Memory B cell (primary cell): Measurements from ENCODE around the gene EYS.

Source experiments
- ATAC-seq: fragments of 150-1000 bp; cut with Tn5 transposase; 2 replicates; pipeline ENCODE4 v1.10.0; 2021; ENCODE audit warnings: low read depth, mild to moderate bottlenecking, moderate library complexity
- DNase-seq, 2 donors: peaks; one replicate each; pipeline ENCODE4 v3.0.0; 2022; ENCODE audit warnings: low spot score in 2 of 2
- H3K27ac Mint-ChIP-seq: one replicate; pipeline ENCODE4 v1.8.0; 2022; ENCODE audit warnings: mild to moderate bottlenecking, moderate library complexity, mixed read lengths
- H3K27me3 Mint-ChIP-seq: one replicate; pipeline ENCODE4 v1.8.0; 2022; ENCODE audit warnings: mixed read lengths
- H3K36me3 Mint-ChIP-seq: one replicate; pipeline ENCODE4 v1.8.0; 2022; ENCODE audit warnings: mild to moderate bottlenecking, mixed read lengths
- H3K4me1 Mint-ChIP-seq: one replicate; pipeline ENCODE4 v1.8.0; 2022; ENCODE audit warnings: mixed read lengths
- H3K4me3 Mint-ChIP-seq: one replicate; pipeline ENCODE4 v1.8.0; 2022; ENCODE audit warnings: mild to moderate bottlenecking, moderate library complexity, mixed read lengths
- H3K9me3 Mint-ChIP-seq: one replicate; pipeline ENCODE4 v1.8.0; 2022; ENCODE audit warnings: mixed read lengths

EYS gene

GRCh38 chr6:65707126-65707826 lies at the start of gene EYS:
Gene EYS (minus strand): TSS chr6:65707226. CDS start chr6:65495410, 211,816 bp downstream.
- H3K36me3 Mint-ChIP-seq = no peaks in the 10 kb centered on the region
- no peak within 1 kb of the TSS for H3K4me3 Mint-ChIP-seq
- H3K27ac Mint-ChIP-seq = no peak within 1 kb of the TSS
- ATAC-seq (no peak), DNase-seq (no peak)
- H3K27me3 Mint-ChIP-seq = no peaks in the 10 kb centered on the region
- no peaks in the 10 kb centered on the region for H3K4me1 Mint-ChIP-seq
- H3K9me3 Mint-ChIP-seq = peaks cover 5% of the 10 kb centered on the region

DNA sequence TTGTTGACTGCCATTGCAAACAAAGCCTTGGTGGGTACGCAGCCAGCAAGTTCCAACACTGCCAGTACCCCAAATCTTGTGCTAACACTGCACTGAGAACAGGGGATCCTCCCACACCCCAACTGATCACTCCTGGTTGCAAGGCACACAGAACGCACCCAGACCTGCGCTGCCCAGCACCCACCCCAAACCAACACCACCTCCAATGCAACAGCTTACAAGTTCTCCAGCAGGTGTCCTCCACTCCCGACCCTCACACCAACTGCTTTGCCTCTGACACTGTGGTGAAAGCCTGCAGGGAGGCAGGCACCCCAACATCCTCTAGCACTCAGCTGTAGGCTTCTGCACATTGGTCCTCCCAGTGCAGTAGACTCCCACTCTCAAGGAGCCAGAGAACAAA lies 39.3 kb upstream of the EYS start:
- ATAC-seq = no peak
- no peaks in the 10 kb centered on the region for H3K4me1 Mint-ChIP-seq

GRCh38 chr6:65745614-65746013 lies 38.6 kb upstream of the EYS start:
- H3K27me3 Mint-ChIP-seq = no peaks in the 10 kb centered on the region
- H3K4me1 Mint-ChIP-seq = no peaks in the 10 kb centered on the region
- no peak for DNase-seq
- H3K36me3 Mint-ChIP-seq = no peaks in the 10 kb centered on the region
- H3K9me3 Mint-ChIP-seq = peaks cover 7% of the 10 kb centered on the region
- no peak overlapping the region for H3K27ac Mint-ChIP-seq
- ATAC-seq = no peak
- H3K4me3 Mint-ChIP-seq = no peak overlapping the region

More for the DNA sequence above, 39.3 kb upstream of the EYS start:
- no peak for DNase-seq
- H3K4me3 Mint-ChIP-seq = no peak overlapping the region
- H3K36me3 Mint-ChIP-seq = no peaks in the 10 kb centered on the region
- peaks cover 8% of the 10 kb centered on the region for H3K9me3 Mint-ChIP-seq
- no peak overlapping the region for H3K27ac Mint-ChIP-seq
- H3K27me3 Mint-ChIP-seq = no peaks in the 10 kb centered on the region

DNA sequence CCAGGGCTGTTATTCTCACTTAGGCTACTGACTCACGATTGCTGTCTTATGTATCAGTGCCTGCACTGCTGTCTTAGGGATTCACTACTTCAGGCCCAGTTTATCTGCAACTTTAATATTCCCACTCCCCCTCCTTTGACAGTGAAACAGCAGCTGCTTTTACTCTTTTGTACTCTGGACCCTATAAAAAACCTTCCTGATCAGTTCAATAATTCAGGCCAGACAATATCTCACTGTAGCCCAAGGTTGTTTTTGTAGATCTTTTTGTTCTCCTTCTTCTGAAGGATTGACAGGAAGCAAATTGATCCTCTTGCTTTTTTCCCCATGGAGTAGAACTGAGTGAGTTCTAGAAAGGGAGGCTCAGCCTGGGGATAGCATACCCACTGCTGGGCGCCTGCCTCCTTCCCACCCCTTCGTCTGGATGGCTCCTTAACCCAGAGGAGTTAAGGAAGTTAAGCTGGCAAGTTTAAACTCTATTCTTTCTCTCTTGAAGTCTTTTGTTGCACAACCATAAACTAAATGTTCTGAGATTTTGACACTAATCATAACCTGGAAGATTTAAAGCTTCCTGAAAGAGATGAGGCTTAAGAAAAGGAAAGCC lies 22.0 kb upstream of the EYS start:
- H3K9me3 Mint-ChIP-seq = peaks cover 9% of the 10 kb centered on the region
- DNase-seq = no peak
- no peaks in the 10 kb centered on the region for H3K36me3 Mint-ChIP-seq
- ATAC-seq = no peak
- no peak overlapping the region for H3K27ac Mint-ChIP-seq
- H3K4me1 Mint-ChIP-seq = no peaks in the 10 kb centered on the region
- no peak overlapping the region for H3K4me3 Mint-ChIP-seq
- no peaks in the 10 kb centered on the region for H3K27me3 Mint-ChIP-seq

DNA sequence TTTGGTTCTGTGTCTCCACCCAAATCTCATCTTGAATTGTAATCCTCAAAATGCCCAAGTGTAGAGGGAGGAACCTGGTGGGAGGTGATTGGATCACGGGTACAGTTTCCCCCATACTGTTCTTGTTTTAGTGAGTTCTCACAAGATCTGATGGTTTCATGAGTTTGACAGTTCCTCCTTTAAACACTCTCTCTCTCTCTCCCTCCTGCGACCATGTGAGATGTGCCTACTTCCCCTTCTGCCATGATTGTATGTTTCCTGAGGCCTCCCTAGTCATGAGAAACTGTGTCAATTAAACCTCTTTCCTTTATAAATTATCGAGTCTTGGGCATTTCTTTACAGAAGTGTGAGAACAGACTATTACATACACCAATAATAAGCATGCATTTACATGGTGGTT lies 12.1 kb upstream of the EYS start:
- no peak overlapping the region for H3K4me3 Mint-ChIP-seq
- H3K27me3 Mint-ChIP-seq = no peaks in the 10 kb centered on the region
- H3K36me3 Mint-ChIP-seq = no peaks in the 10 kb centered on the region
- H3K27ac Mint-ChIP-seq = no peak overlapping the region
- no peak for DNase-seq
- peaks cover 5% of the 10 kb centered on the region for H3K9me3 Mint-ChIP-seq
- ATAC-seq = no peak
- no peaks in the 10 kb centered on the region for H3K4me1 Mint-ChIP-seq

GRCh38 chr6:65711531-65711930 lies 4.5 kb upstream of the EYS start:
- no peak for ATAC-seq
- Mint-ChIP-seq H3K9me3 (peaks cover 9% of the 10 kb centered on the region), H3K4me1 (no peaks in the 10 kb centered on the region), H3K27ac (no peak overlapping the region), H3K27me3 (no peaks in the 10 kb centered on the region), H3K36me3 (no peaks in the 10 kb centered on the region), H3K4me3 (no peak overlapping the region)
- no peak for DNase-seq

GRCh38 chr6:65709099-65709830 lies 2.2 kb upstream of the EYS start:
- no peak overlapping the region for H3K27ac Mint-ChIP-seq
- H3K9me3 Mint-ChIP-seq = peaks cover 7% of the 10 kb centered on the region
- H3K36me3 Mint-ChIP-seq = no peaks in the 10 kb centered on the region
- DNase-seq = no peak
- H3K4me1 Mint-ChIP-seq = no peaks in the 10 kb centered on the region
- no peak for ATAC-seq
- no peak overlapping the region for H3K4me3 Mint-ChIP-seq
- H3K27me3 Mint-ChIP-seq = no peaks in the 10 kb centered on the region

GRCh38 chr6:65708162-65708561 lies 1.1 kb upstream of the EYS start:
- ATAC-seq = no peak
- Mint-ChIP-seq H3K36me3 (no peaks in the 10 kb centered on the region), H3K4me1 (no peaks in the 10 kb centered on the region), H3K27ac (no peak overlapping the region), H3K27me3 (no peaks in the 10 kb centered on the region), H3K9me3 (peaks cover 5% of the 10 kb centered on the region), H3K4me3 (no peak overlapping the region)
- DNase-seq = no peak

DNA sequence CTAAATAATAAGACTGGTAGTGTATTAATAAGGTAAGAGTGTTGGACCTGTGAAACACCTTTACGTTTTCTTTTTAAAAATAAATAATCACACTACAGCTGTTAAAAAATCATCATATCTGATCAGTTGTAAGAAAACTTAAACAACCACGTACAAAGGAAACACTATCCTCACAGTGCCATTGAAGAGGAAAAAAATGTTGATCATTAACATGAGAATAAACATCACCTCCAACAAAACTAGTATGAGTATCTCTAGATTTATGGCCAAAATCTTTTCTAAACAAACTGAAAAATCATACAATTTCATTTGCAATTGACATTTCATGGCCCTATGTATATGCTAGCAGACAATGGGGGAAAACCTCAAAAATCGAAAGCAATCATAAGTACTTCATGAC lies 590 bp downstream of the EYS start:
- Mint-ChIP-seq H3K9me3 (peaks cover 4% of the 10 kb centered on the region), H3K27ac (no peak overlapping the region), H3K4me3 (no peak overlapping the region), H3K36me3 (no peaks in the 10 kb centered on the region), H3K4me1 (no peaks in the 10 kb centered on the region), H3K27me3 (no peaks in the 10 kb centered on the region)
- ATAC-seq (no peak), DNase-seq (no peak)

DNA sequence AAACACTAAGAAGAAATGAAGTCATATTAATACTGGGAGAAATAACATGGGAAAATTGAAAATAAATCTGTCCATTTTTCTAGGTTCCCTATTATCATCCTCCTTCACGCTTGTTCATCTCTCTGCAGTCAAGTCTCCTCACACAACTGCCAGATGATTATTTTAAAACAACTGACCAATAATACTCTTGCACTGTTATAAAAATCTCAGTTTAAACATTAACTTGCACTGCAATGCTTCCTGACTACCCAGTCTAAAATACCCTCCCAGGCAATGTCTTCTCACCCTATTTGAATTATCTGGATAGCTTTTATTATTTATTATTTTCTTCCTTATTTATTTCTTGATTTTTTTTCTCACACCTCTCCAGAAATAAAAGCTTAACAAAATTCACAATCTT lies 5.7 kb downstream of the EYS start:
- no peak for ATAC-seq

GRCh38 chr6:65700561-65700960 lies 6.5 kb downstream of the EYS start:
- no peak for DNase-seq
- H3K4me1 Mint-ChIP-seq = no peaks in the 10 kb centered on the region
- no peak overlapping the region for H3K27ac Mint-ChIP-seq
- no peak overlapping the region for H3K4me3 Mint-ChIP-seq
- no peaks in the 10 kb centered on the region for H3K27me3 Mint-ChIP-seq
- no peak for ATAC-seq
- peaks cover 3% of the 10 kb centered on the region for H3K9me3 Mint-ChIP-seq
- H3K36me3 Mint-ChIP-seq = no peaks in the 10 kb centered on the region

More for the DNA sequence above, 5.7 kb downstream of the EYS start:
- DNase-seq = no peak
- Mint-ChIP-seq H3K9me3 (peaks cover 3% of the 10 kb centered on the region), H3K27ac (no peak overlapping the region), H3K4me1 (no peaks in the 10 kb centered on the region), H3K27me3 (no peaks in the 10 kb centered on the region), H3K4me3 (no peak overlapping the region), H3K36me3 (no peaks in the 10 kb centered on the region)

- Mint-ChIP-seq H3K27me3 (no peaks in the 10 kb centered on the region), H3K9me3 (peaks cover 4% of the 10 kb centered on the region), H3K4me1 (no peaks in the 10 kb centered on the region), H3K4me3 (no peak overlapping the region), H3K27ac (no peak overlapping the region), H3K36me3 (no peaks in the 10 kb centered on the region)
- DNase-seq (no peak), ATAC-seq (no peak)
Observed at GRCh38 chr6:65692109-65692508, 14.9 kb downstream of the EYS start.

- no peak for ATAC-seq
- no peak for DNase-seq
- H3K9me3 Mint-ChIP-seq = peaks cover 16% of the 10 kb centered on the region
- H3K4me1 Mint-ChIP-seq = no peaks in the 10 kb centered on the region
- no peak overlapping the region for H3K4me3 Mint-ChIP-seq
- H3K27ac Mint-ChIP-seq = no peak overlapping the region
- H3K27me3 Mint-ChIP-seq = no peaks in the 10 kb centered on the region
- no peaks in the 10 kb centered on the region for H3K36me3 Mint-ChIP-seq
Observed at GRCh38 chr6:65680232-65680631, 26.8 kb downstream of the EYS start.

- H3K9me3 Mint-ChIP-seq = peaks cover 13% of the 10 kb centered on the region
- no peak overlapping the region for H3K4me3 Mint-ChIP-seq
- DNase-seq = no peak
Observed at GRCh38 chr6:65671922-65672321, 35.1 kb downstream of the EYS start.

More at GRCh38 chr6:65671922-65672321, 35.1 kb downstream of the EYS start:
- H3K27me3 Mint-ChIP-seq = no peaks in the 10 kb centered on the region
- peaks cover 3% of the 10 kb centered on the region for H3K36me3 Mint-ChIP-seq
- no peaks in the 10 kb centered on the region for H3K4me1 Mint-ChIP-seq
- no peak overlapping the region for H3K27ac Mint-ChIP-seq
- ATAC-seq = no peak
